EH (cell line): ENCODE results near the gene CCNY.

Experiments
- DNase-seq: peaks from one replicate; pipeline ENCODE4 v3.0.0-alpha.2; 2015; ENCODE audit warnings: low read depth

Gene CCNY

DNA sequence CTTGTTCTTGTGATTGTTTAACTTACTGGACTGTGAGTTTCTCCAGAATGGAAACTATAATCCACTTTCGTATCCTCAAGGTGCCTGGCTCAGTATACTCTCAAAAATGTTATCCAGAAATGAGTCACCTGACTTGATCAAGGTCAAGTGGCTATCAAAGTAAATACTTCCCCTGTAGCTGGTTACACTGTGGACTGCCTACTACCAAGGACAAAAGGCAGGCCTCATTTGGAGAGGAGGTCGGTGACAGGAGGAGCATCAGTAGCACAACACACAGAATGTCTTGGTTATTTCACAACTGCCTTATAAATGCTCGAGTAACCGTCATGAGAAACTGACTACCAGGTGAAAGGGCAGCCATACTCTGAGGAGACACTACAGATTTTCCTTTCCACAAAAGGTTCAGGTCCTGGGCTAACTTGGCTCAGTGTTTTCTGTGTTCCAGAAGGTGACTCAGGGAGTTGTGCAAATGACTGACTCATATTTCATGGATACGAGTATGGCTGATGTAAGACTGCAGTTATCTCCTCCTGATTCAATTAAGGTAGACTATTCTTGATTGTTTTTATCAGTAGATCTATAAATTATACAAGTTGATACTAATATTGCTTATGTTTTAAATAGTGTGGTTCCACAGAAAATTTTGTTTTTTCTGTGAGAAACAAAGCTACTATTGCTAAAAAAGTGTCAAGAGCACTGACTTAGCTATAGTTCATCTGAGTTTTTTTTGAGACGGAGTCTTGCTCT is 4.2 kb upstream of the CCNY start:
- DNase-seq, result peak; percentile 86

DNA sequence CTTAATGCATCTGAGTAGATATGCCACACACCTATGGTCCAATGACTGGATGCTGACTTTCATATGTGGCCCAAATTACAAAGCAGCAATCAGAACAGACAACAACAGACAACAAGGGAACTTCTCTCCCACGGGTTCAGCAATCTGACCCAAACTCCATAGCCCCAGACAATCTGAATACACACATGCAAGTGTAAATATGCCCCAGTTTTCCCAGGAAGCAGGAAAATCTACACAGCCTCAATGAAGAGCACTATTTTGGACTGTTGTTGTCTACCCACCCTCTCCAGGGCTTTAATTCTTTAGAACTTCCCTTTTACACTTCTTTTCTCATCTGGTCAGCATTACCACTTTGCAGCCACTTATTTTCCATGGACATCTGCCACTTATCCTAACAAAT is 2.0 kb upstream of the CCNY start:
- DNase-seq, result no peak

DNA sequence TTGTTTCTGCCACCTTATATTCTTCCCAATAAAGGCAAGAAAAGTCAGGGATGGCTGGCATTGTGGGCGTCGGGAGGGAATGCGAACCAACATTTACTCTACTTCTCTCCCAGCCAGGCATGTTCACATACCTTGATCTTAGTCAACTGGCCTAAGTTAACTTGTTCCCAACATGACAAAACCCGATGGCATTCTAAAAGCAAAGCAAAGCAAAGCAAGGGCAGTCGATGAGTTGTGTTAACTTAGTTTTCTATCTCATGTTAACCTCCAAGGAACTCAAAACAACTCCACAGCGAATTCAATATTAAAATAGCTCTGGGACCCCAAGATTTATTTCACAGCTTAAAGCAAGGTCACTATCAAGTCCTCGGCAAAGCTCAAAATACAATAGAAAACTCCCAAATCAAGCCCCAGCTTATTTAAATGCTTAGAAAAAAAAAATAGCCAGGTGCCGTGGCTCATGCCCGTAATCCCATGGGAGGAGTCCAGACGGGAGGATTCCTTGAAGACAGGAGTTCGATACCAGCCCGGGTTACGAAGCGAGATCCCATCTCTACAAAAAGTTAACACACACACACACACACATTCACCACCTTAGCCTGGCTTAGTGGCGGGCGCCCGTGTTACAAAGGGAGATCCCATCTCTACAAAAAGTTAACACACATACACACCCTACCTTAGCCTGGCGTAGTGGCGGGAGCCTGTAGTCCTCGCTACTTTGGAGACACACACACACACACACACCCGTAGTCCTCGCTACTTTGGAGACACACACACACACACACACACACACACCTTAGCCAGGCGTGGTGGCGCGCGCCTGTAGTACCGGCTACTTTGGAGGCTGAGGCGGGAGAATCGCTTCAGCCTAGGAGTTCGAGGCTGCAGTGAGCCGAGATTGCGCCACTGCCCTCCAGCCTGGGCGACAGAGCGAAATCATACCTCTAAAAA is 901 bp upstream of the CCNY start:
- peak; percentile 36 for DNase-seq

DNA sequence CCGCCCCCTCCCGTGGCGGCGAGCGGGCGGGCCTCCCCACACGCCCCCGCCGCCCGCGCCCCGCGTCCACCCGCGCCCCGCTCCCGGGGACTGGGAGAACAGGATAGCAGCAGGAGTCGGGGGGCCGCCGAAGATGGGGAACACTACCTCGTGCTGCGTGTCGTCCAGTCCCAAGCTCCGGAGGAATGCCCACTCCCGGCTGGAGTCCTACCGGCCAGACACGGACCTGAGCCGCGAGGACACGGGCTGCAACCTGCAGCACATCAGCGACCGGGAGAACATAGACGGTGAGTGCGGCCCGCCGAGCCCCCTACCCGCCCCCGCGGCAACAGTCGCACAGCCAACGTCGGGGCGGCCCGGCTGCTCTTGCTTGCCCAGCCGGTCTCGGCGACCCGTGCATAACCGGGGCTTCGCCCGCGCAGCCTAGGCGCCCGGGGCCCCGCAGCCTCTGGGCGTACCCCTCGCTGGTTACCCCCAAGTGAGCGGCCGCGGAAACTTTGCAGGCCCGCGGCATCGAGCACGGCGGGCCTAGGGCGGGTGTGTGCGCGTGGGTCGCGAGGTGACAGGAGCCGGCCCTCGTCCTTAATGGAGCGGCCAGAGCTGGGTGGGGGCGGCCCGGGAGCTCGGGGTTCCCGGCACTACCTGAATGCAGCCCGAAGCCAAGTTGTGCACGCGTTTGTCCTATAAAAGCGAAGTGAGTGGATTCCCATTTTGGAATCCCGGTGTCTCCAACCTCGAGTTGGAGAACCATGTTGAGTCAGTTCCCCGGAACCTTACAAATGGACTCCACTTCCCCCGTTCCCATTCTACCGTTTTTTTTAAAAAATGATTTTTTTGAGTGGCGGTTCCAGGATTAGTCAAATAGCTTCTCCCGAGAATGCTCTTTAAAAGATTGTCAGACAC is 863 bp downstream of the CCNY start:
- peak; percentile 41 for DNase-seq

DNA sequence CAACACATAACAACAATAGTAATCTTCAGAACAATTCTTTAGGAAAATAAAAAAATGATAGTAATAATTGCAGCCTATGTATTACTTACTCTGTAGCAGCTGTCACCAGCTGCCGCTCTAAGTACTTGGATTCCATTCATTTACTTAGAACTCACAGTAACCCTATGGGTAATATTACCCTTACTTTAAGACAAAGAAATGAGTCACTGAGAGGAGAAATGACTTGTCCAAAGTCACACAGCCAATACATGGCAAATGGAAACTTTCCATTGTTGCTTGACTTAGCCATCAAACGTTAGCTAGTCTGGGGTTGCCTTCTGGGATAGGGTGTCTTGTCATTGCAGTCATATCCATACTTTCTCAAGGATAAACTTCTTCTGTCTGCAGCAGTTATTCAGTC is 3.6 kb downstream of the CCNY start:
- no peak for DNase-seq

DNA sequence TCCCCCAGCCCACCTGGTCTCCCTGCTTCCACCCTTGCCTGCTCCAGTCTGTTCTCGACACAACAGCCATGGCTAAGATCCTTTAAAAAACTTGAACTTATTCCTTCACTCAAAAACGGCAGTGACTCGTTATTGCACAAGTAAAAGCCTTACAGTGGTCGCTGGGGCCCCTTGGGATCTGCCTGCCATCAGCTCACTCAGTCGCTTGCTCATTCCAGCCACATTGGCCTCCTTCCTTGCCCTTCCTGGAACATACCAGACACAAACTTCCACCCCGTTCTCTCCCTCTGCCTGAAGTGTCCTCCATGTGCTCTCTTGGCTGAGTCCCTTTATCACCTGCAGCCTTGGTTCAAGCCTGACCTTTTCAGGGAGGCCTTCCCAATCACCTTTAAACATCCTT is 4.7 kb downstream of the CCNY start:
- DNase-seq, result peak; percentile 70

DNA sequence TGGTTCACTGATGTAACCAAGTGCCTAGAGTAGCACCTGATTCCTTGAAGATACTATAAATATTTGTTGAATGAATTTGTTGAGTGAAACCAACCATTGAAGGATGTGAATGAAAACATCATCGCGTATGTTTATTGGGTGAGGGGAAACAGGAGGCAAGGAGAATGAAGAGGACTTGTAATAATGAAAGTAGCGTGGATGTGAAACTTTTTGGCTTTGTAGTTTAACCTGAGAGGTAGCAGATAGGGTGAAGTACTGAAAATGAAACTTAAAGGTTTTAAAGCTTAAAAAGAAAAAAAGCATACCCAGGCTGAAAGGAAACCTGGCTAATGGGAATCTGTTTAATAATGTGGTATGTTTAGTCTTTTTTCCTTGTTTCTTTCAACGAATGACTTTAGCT is 5.2 kb downstream of the CCNY start:
- DNase-seq, result no peak

DNA sequence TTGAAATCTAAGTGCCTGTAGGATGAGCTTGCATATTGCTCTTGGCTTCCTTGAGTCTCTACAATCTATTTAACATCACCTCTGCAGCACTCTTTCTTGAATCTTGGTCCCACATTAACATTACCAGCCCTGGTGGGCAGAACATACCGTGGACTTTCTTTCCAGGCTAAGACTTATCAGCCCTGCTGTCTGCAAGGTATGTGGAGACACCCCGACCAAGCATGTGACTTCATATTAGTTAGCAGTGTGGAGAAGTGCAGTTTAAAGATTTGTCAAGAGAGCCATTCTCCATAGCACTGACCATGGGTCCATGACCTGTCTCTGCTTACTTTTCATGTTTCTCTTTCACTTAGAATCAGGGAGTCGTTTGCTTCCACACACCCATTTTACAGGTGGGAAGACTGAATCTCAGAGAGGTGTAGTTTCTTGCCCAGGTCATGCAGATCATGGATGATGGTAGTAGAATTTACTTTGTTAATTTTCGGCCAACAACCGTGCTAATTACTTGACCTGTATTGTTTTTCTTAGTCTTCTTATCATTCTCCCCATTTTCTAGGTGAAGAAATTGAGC is 6.0 kb downstream of the CCNY start:
- DNase-seq, result no peak

DNA sequence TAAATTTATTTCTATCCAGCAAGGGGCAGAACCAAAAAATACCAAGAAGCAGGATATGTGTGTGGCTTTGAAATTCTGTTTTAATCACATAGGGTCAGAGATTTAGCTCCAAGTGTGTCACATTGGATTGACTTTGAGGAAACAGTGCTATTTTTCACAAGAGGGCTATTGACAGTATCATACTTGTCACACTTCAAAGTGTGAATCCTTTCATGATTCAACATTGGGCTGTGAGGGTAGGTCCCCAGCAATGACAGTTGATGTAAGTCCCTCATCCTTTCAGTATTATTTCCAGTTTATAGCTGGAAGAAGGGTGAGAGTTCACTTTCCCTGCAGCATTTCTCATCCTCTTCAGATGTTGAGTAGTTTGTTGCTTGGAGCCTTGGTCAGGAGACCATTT is 7.4 kb downstream of the CCNY start:
- DNase-seq, result no peak

DNA sequence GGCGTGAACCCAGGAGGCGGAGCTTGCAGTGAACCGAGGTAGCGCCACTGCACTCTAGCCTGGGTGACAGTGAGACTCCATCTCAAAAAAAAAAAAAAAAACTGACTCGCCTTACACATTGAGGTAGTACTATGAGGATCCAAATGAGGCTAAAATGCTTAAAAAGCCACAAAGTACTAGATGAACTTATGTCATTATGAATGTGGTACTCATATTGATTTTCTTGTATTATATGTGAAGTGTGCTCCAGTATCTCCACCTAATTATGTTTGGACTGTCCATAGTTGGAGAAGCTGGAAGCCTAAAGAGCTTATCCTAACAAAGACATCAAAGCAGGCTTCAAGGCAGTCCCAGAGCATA is 9.1 kb downstream of the CCNY start:
- DNase-seq, result no peak

DNA sequence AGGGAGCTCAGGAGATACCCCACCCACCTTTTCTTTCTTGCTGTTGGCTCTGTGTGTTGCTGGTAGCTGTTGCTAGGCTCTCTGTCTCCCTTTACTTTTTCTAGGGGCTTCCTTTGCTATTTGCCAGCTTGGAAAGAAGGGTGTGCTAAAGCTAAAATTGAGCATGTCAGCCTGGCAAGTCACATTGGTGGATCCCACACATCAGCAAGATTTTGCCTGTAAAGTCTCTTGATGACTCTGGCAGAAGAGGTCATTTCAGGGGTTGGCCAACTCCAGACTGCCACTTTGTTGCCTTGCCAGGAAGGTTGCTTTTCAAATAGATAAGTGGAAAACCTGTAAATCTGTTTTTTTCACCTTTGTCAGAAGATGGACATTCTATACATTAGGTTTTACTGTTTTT is 9.9 kb downstream of the CCNY start:
- DNase-seq, result no peak

DNA sequence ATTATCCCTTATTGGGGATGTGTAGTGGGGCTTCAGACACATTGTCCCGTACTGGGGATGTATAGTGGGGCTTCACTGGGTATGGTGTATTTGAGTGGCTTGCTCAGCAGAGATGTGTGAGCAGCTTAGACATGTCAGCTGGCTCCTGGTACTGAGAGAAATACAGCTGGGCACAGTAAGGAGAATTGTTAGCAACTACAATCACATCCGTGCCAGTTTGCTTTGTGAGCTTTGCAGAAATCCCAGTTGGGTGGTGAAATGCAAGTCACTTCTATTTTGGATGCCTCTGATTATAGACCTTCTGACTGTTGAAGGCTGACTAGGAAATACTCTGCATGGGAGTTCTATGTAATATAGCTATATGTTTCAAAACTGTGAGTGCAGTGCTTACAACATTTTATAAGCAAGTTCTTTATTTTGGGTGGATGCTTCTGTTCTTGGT is 10.8 kb downstream of the CCNY start:
- DNase-seq, result no peak

DNA sequence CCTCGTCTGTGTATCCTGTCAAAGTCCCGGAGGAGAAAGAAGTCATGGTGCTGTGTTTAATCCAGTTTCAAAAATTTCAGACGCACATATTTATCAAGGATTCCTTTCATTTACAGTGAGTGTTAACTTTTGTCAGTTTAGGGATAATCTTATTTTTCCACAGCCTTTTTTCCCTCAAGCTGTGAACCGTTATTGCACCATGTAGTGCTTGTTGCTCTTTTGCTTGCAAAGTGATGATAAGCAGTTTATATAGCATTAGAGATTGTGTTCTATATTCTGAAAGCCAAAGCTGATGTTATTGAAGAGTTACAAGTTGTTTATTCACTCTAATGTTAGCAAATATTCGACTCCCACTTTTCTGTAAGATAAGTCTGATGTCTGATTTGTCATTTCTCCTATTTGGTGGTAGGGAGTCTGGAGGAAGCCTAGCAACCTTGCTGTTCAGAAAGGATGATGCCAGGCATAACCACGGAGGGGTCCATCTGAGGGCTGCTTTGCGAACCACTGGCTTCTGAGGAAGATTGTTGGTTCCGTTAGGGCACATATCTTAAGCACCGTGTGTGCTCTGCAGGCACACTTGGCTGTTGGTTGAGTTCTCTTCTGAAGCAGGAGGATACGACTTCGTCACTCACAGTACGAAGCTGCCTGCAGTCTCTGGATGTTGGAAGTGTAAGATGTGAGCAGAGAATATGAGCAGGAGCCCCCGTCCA is 11.7 kb downstream of the CCNY start:
- DNase-seq, result no peak

DNA sequence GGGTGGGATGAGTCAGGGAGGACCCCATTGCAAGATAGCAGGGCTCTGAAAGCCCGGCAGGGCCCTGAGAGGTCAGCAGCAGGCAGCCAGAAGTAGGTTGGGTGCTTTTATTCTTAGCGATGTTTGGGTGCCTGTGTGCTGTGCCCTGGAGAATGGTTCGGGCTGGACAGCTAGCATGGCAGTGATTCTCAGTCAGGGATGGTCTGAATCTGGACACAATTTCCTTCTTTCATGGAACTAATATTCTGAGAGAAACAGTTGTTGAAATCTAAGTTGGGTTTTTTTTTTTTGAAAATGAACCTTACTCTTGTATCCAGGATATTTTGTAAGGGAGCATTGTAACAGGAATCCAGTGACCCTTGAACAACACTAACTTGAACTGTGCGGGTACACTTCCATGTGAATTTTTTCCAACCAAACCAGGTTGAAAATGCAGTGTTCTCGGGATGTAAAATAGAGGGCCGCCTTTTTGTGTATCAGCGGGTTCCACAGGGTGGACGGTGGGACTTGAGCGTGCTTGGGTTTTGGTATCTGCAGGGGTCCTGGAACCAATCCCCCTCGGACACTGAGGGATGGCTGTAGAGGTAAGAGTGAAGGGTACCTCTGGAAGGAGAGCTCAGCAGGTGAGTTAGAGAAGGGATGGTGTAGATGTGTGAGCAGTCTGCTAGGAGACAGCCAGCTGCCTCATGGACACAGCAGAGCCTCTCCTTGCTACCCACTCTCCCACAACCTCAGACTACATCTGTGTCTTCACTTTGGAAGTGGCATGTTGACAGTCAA is 12.5 kb downstream of the CCNY start:
- DNase-seq, result no peak

DNA sequence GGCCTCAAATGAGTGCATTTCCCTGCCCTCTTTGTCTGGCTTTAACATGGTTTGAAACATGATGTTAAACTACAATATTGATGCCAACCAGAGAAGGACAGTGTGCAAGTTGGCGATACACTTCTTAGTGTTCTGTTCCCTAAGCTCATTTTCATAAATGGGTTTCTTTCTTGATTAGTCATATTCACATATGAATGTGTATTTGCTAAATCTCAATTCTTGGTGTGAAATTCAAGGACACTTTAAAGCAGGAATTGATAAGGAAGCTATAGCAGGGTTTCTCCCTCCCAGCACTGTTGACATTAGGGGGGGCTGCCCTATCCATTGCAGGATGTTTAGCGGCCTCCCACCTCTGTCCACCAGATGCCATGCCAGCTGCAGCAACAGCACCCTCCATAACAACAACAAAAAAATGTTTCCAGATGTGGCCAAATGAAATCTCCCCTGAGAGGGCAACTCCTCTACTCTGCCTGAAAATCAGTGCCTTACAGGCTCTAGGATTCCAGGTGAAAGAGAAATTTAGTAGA is 13.1 kb downstream of the CCNY start:
- DNase-seq, result no peak

DNA sequence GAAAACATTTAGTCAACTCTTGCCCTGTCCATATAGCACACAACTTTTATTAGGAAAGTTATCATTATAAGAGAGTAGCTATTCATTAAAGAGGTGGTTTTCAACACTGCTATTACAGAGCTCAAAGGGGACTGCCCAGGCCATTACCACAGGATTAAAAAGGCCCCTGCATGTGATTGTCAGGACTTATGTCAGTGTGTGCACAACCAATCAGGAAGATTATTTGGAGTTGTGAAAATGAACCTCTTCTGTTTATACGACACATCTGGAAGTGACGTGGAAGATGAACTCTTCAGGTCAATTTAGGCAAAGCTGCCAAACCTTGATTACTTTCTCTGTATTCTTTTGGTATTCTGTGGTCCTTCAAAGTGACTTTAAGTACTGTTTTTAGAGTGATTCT is 14.7 kb downstream of the CCNY start:
- DNase-seq, result no peak

DNA sequence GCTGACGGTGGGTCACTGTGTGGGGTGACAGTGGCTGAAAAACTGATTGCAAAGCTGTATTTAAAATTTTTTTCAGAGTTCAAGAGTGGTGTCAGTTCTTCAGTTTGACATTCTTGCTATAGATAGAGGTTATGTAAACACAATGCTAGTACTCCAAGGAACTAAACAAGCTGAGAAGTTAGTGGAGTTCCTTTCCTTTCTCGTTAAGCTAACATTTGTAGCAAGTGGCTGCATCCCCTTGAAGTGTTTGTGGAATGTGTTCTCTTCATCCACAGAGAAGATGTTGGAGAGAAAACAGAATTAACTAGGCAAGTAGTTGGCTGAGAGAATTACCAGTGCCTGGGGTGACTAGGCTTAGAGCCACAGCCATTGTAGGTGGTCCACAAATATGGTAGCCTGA is 15.8 kb downstream of the CCNY start:
- no peak for DNase-seq

DNA sequence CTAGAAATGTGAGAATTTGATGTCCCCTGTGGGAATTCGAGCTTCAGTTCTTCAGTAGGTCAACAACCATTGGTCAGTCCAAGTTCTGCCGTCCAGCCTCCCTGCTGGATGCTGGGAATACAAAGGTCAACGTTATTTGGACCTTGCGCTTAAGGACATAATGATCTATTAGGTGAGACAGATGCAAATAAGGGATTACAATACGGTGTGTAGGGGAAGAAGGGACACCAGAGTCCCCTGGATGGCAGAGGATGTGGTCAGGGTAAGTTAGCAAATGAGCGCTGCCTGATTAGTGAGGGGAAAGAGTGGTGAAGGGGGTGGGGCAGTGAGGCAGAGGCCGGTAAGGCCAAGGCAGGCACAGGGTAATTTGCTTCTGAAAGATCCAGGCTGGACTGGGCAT is 16.2 kb downstream of the CCNY start:
- no peak for DNase-seq

DNA sequence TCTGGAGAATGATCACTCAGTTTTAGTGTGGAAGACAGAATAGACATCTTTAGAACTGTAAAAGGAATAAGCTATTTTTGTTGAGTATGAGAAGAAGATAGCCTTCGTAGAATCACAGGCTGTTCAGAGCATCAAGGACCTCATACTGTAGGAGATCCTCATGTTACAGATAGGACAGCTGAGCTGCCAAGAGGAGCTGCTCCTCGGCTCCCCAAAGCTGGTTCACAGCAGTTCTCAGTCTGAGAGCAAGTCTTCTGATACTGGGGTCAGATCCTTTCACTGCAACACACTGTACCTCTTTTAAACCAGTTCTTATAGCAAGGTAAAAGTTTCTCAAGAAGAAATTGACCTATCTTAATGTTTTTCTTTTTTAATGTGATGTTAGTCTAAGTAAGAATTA is 17.1 kb downstream of the CCNY start:
- no peak for DNase-seq

DNA sequence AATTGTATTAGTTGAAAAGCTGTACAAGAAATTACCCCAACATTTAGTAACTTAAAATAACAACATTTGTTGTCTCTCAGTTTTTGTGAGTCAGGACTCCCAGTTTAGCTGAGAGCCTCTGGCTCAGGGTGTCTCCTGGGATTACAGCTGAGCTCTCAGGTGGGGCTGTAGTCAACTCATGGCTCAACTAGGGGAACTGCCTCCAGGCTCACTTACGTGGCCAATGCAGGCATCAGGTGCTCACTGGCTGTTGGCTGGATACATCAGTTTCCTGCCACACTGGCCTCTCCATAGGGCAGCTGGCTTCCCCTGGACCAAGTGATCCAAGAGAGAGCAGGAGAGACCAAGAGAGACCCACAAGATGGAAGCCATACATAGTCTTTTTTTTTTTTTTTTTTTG is 17.5 kb downstream of the CCNY start:
- DNase-seq, result no peak
